ENCODE data around the gene EVC2.

EVC2 gene

GRCh38 chr4:5632066-5632440, 76.3 kb downstream of the EVC2 start:
- TF ChIP-seq CTCF (IDR thresholded peaks at IDR 0.05; ENCODE audit: low read depth, low read length) = no peak
- DNase-seq (ENCODE audit: low read depth, low spot score) = no peak
- H3K4me3 ChIP-seq (ENCODE audit: low read depth, low read length) = no peak overlapping the region
- in situ Hi-C loops (cut with HindIII; ENCODE audit: low sequenced_read_pairs) = no loop called here

GRCh38 chr4:5631352-5632065, 76.8 kb downstream of the EVC2 start:
- no peak for TF ChIP-seq CTCF (IDR thresholded peaks at IDR 0.05; ENCODE audit: low read depth, low read length)
- no peak for DNase-seq (ENCODE audit: low read depth, low spot score)
- H3K4me3 ChIP-seq (ENCODE audit: low read depth, low read length) = no peak overlapping the region
- in situ Hi-C loops (cut with HindIII; ENCODE audit: low sequenced_read_pairs) = no loop called here

- in situ Hi-C loops (cut with HindIII; ENCODE audit: low sequenced_read_pairs) = no loop called here
- no peak for DNase-seq (ENCODE audit: low read depth, low spot score)
- no peak for TF ChIP-seq CTCF (IDR thresholded peaks at IDR 0.05; ENCODE audit: low read depth, low read length)
- H3K4me3 ChIP-seq (ENCODE audit: low read depth, low read length) = no peak overlapping the region
Observed at GRCh38 chr4:5630762-5631161, 77.6 kb downstream of the EVC2 start.

GRCh38 chr4:5629542-5629941, 78.8 kb downstream of the EVC2 start:
- in situ Hi-C loops (cut with HindIII; ENCODE audit: low sequenced_read_pairs) = no loop called here
- no peak for TF ChIP-seq CTCF (IDR thresholded peaks at IDR 0.05; ENCODE audit: low read depth, low read length)
- H3K4me3 ChIP-seq (ENCODE audit: low read depth, low read length) = no peak overlapping the region
- no peak for DNase-seq (ENCODE audit: low read depth, low spot score)

GRCh38 chr4:5626913-5627312, 81.4 kb downstream of the EVC2 start:
- H3K4me3 ChIP-seq (ENCODE audit: low read depth, low read length) = no peak overlapping the region
- DNase-seq (ENCODE audit: low read depth, low spot score) = no peak
- in situ Hi-C loops (cut with HindIII; ENCODE audit: low sequenced_read_pairs) = no loop called here
- TF ChIP-seq CTCF (IDR thresholded peaks at IDR 0.05; ENCODE audit: low read depth, low read length) = no peak

GRCh38 chr4:5622596-5622995, 85.8 kb downstream of the EVC2 start:
- no peak for DNase-seq (ENCODE audit: low read depth, low spot score)
- H3K4me3 ChIP-seq (ENCODE audit: low read depth, low read length) = no peak overlapping the region
- in situ Hi-C loops (cut with HindIII; ENCODE audit: low sequenced_read_pairs) = no loop called here
- TF ChIP-seq CTCF (IDR thresholded peaks at IDR 0.05; ENCODE audit: low read depth, low read length) = no peak

All from astrocyte of the spinal cord (primary cell).